Stimulated activated naive B cell treated with anti-CD40 and anti-IgM and Interleukin-4, amounts not matched to agents 10 μg/mL and 1 μg/mL and 100 μg/mL, for 72 hours (primary cell): ENCODE measurements around the gene SHH.
A peak's percentile ranks its signal among the peaks of the same experiment; 100 is the strongest.

Experiments
- ATAC-seq, 2 donors: fragments of 150-1000 bp; cut with Tn5 transposase; replicated peaks; 2 replicates each; pipeline ENCODE4 v1.10.0; 2021; ENCODE audit warnings: moderate library complexity in 1 of 2
- DNase-seq: peaks from one replicate; pipeline ENCODE4 v3.0.0; 2021
- H3K27ac Mint-ChIP-seq: one replicate; pipeline ENCODE4 v1.8.0; 2022; ENCODE audit warnings: mild to moderate bottlenecking, mixed read lengths
- H3K27me3 Mint-ChIP-seq, 2 donors: one replicate each; pipeline ENCODE4 v1.8.0; 2022; ENCODE audit warnings: mixed read lengths in 2 of 2
- H3K36me3 Mint-ChIP-seq, 2 donors: one replicate each; pipeline ENCODE4 v1.8.0; 2022; ENCODE audit warnings: mixed read lengths in 2 of 2, mild to moderate bottlenecking in 1 of 2
- H3K4me1 Mint-ChIP-seq, 2 donors: one replicate each; pipeline ENCODE4 v1.8.0; 2022; ENCODE audit warnings: mixed read lengths in 2 of 2, mild to moderate bottlenecking in 1 of 2
- H3K4me3 Mint-ChIP-seq, 2 donors: one replicate each; pipeline ENCODE4 v1.8.0; 2022; ENCODE audit warnings: mild to moderate bottlenecking in 2 of 2, mixed read lengths in 2 of 2, moderate library complexity in 1 of 2
- H3K9me3 Mint-ChIP-seq, 2 donors: one replicate each; pipeline ENCODE4 v1.8.0; 2022; ENCODE audit warnings: mixed read lengths in 2 of 2, mild to moderate bottlenecking in 1 of 2

SHH gene

DNA sequence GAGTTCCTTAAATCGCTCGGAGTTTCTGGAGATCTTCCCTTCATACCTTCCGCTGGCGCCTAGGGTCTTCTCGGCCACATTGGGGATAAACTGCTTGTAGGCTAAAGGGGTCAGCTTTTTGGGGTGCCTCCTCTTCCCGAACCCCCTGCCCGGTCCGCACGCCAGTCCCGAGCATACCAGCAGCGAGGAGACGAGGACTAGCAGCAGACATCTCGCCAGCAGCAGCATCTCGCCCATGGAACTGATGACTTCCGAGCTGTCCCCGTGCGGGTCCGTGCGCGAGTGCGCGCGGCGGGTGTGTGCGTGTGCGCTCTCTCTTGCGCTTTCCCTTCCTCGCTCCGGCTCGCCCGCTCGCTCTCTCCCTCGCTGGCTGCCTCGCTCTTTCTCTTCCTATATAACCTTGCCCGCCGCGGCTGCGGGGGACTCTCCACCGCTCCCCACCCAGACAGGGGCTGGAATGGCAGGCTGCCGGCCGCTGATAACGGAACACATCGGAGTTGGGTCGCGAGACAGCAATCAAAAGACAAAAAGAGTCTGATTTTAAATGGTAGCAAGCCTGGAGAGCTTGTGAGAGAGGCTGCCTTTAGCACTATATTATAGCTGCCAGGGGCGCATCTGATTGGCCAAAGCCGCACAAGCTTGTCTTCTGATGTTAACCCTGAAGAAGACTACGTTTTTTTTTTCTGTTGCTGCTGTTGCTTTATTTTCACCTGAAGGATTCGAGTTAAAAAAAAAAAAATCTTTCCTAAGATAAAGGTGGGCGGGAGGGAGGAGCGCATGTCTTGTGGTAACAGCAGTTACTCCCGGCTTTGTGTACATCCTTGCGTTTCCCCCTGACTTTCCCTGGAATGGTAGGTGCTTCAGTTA is at the start of gene SHH:
SHH (minus strand) TSS at position 569 of the 867 bp plus-strand sequence; CDS start at position 228, 341 bp downstream.
- Mint-ChIP-seq H3K9me3 (peaks cover 0 to 1% of the 10 kb centered on the region in 2 donors), H3K36me3 (no peaks in the 10 kb centered on the region), H3K27me3 (peaks cover 80 to 87% of the 10 kb centered on the region in 2 donors), H3K4me1 (peaks cover 25 to 47% of the 10 kb centered on the region in 2 donors), H3K4me3 (peak within 1 kb of the TSS; percentile 75 to 77), H3K27ac (peak within 1 kb of the TSS; percentile 87)
- no peak for ATAC-seq
- no peak for DNase-seq

DNA sequence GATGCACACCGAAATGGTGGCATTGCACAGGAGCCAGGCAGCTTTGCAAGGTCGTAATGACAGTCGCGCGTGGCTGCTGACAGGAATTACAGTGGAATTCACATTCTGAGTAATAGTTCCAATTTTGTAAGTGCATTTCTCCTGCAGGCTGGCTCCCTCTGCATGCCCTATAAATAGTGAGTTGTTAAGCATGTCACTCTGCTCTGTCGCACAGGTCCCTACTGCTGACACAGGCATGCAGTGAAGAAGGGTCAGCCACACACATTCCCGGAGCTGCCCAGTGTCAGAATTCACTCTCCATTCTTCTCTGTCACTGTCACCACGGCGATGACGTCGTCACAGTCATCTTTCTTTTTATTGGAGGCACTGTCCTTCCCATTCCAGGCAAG is 49.2 kb upstream of the SHH start:
- Mint-ChIP-seq H3K27ac (no peak overlapping the region), H3K4me3 (no peak overlapping the region), H3K36me3 (no peaks in the 10 kb centered on the region), H3K9me3 (no peaks in the 10 kb centered on the region), H3K27me3 (peaks cover 20 to 25% of the 10 kb centered on the region in 2 donors), H3K4me1 (no peaks in the 10 kb centered on the region)
- DNase-seq (no peak), ATAC-seq (no peak)

DNA sequence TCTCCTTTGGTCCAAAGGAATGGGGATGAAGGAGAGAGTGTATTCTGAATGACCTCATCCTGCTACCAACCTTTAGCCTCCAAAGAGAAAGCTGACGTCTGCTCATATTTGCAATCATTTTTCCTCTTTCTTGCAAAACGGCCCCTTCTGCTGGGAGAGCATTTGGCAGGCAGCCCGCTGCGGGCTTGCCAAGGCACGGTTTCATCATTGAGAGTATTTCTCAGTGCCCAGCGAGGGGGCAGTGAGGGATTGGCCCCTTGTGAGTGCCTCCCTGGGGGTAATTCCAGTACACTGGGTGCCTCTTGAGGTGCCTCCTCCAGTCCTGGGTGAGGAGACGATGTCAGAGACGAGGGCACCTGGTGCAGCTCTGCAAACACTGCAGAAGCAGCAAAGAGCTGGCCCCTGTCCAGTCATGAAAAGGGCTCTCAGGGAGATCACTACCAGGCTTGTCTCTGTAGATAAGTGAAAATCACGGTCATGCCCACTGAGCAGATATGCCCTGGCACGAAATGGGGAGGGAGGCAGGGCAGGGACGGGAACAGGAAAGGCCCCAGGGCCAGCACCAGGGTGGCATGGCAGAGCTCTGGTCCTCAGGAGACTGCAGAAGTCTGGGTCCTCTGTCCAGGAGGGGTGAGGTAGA is 48.7 kb upstream of the SHH start:
- no peak overlapping the region for H3K27ac Mint-ChIP-seq
- no peak for ATAC-seq
- H3K4me1 Mint-ChIP-seq: no peaks in the 10 kb centered on the region
- H3K36me3 Mint-ChIP-seq: no peaks in the 10 kb centered on the region
- H3K9me3 Mint-ChIP-seq: no peaks in the 10 kb centered on the region
- H3K27me3 Mint-ChIP-seq: peaks cover 17 to 21% of the 10 kb centered on the region in 2 donors
- no peak for DNase-seq
- H3K4me3 Mint-ChIP-seq: no peak overlapping the region

DNA sequence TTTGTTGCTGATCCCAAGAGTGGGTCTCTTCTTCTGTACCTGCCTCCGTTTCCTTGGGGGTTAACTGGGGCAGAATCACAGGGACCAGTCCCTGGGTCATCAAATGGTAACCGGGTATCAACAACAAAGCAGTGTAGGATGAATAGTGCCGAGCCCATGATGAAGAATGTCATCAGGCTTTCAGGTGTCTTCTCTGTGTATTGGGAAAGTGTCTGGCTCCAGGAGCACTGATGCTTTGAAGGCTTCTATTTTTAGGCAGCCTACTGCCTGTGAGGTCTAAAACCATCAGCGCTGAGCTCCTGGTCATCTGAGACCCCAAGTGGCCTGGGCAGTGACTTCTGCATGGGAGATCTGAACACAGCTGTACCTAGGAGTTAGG is 48.2 kb upstream of the SHH start:
- H3K27me3 Mint-ChIP-seq: peaks cover 12 to 16% of the 10 kb centered on the region in 2 donors
- no peaks in the 10 kb centered on the region for H3K9me3 Mint-ChIP-seq
- no peaks in the 10 kb centered on the region for H3K36me3 Mint-ChIP-seq
- no peak overlapping the region for H3K4me3 Mint-ChIP-seq
- no peak for DNase-seq
- no peak for ATAC-seq
- H3K27ac Mint-ChIP-seq: no peak overlapping the region
- no peaks in the 10 kb centered on the region for H3K4me1 Mint-ChIP-seq

DNA sequence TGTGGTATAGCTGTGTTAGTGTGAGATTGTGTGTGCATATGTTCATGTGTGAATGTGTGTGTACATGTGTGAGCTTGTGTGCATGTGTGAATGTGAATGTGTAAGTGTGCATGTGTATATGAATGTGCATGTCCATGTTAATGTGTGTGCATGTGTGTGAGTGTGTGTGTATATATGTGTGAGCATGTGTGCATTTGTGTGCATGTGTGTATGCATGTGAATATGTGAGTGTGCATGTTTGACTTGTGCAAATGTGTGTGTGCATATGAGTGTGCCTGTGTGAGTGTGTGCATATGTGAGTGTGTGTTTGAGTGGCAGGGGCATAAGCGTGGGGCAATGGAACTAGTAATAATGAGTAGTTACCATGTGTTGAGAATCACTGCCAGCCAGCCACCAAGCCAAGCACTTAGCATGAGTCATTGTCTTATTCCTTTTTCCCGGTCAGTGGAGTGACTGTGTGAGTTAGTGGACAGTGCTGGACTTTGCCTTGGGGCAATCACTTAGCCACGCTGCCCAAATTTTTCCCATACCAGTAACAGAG is 46.3 kb upstream of the SHH start:
- ATAC-seq (no peak), DNase-seq (no peak)
- peaks cover 4% of the 10 kb centered on the region in 2 donors for H3K27me3 Mint-ChIP-seq
- no peak overlapping the region for H3K27ac Mint-ChIP-seq
- no peaks in the 10 kb centered on the region for H3K4me1 Mint-ChIP-seq
- no peak overlapping the region for H3K4me3 Mint-ChIP-seq
- H3K9me3 Mint-ChIP-seq: peaks cover 3 to 4% of the 10 kb centered on the region in 2 donors
- H3K36me3 Mint-ChIP-seq: no peaks in the 10 kb centered on the region

DNA sequence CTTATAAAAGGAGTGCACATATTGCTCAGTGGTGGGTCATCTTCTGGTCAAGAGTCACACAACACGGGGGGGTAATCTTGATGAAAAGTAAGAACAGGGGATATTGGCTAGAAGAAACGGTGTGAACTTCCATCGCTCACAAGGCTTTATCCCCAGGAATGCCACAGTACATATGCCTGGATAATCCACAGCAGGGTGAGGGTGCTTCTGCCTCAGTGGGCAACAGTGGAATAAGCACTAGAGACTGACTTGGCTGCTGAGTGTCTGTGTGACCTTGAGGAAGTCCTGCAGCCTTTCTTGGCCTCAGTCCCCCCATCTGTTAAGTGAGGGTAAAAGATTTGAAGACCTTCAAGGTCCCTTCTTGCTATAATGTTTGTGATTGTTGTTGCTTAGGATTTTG is 44.9 kb upstream of the SHH start:
- ATAC-seq (no peak), DNase-seq (no peak)
- Mint-ChIP-seq H3K4me1 (no peaks in the 10 kb centered on the region), H3K9me3 (peaks cover 3 to 4% of the 10 kb centered on the region in 2 donors), H3K27ac (no peak overlapping the region), H3K36me3 (no peaks in the 10 kb centered on the region), H3K27me3 (peaks cover 15 to 18% of the 10 kb centered on the region in 2 donors), H3K4me3 (no peak overlapping the region)

DNA sequence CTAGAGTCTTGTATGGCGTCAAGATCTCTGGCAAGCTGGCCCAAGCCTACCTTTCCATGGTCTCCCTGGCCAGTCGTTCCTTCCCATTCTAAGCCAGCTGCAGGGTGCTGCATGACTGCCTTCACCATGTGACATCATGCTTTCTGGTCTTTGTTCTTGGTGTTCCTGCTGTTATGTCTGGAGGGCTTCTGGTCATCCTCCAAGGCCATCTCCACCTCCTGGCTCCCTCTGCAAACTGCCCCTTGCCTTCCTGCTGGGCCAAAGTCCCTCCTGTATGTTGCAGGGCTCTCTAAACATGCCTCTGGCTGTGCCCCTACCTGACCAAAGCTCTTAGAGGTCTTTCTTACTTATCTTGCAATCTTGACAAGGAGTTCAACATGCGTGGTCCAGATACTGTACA is 44.4 kb upstream of the SHH start:
- Mint-ChIP-seq H3K36me3 (no peaks in the 10 kb centered on the region), H3K27ac (no peak overlapping the region), H3K9me3 (peaks cover 3 to 4% of the 10 kb centered on the region in 2 donors), H3K27me3 (peaks cover 16 to 18% of the 10 kb centered on the region in 2 donors), H3K4me1 (no peaks in the 10 kb centered on the region), H3K4me3 (no peak overlapping the region)
- ATAC-seq: no peak
- no peak for DNase-seq

DNA sequence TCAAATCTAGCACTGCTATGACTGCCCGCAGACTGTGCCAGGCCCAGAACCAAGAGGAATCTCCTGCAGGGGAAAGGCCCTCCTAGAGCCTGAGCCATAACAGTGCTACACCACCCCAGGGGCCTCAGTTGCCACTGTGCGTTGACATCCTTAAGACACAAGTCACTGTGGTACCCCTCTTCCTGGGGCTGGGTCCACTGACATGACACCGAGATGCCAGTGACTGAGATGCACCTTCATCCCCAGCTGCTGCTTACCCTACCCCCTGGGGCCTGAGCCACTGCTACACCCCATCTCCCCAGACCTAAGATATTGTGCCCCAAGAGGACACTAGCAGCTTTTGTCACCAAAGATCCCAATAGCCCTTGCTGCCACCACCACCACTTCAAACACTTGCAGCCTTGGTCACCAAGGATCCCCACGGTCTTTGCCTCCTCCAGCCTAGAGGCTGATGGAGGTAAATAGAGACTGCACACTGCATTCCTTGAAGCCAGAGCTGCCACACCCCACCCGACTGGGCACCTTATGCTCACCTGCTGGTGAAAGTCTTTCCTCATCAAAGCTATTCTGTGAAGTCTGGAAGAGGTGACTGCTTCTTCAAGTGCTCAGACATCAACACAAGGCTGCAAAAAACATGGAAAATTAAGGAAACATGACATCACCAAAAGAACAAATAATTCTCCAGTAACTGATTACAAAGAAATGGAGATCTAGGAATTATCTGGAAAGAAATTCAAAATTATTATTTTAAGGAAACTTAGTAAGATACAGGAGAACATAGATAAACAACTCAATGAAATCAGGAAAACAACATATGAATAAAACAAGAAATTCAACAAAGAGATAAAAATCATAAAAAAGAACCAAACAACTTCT is 40.4 kb upstream of the SHH start:
- ATAC-seq (no peak), DNase-seq (no peak)
- no peaks in the 10 kb centered on the region for H3K36me3 Mint-ChIP-seq
- H3K9me3 Mint-ChIP-seq: peaks cover 3 to 4% of the 10 kb centered on the region in 2 donors
- H3K27ac Mint-ChIP-seq: no peak overlapping the region
- no peak overlapping the region for H3K4me3 Mint-ChIP-seq
- H3K27me3 Mint-ChIP-seq: peaks cover 27 to 30% of the 10 kb centered on the region in 2 donors
- no peaks in the 10 kb centered on the region for H3K4me1 Mint-ChIP-seq

DNA sequence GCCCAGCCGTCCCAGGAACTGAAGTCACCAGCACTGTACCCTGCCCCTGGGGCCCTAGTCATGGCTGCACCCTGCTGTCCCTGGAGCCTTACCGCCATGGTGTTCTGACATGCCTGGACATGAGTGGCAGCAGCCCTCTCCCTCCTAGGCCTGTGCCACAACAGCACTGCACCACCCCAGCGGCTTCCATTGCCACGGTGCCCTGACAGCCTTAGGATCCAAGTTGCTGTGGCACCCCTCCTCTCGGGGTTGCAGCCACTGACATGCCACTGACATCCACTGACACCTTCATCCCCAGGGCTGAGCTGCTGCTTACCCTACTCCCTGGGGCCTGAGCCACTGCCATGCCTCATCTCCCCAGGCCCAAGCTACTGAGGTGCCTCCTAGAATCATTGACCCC is 39.6 kb upstream of the SHH start:
- DNase-seq: no peak
- Mint-ChIP-seq H3K27ac (no peak overlapping the region), H3K36me3 (no peaks in the 10 kb centered on the region), H3K9me3 (peaks cover 3 to 4% of the 10 kb centered on the region in 2 donors), H3K27me3 (peaks cover 27 to 30% of the 10 kb centered on the region in 2 donors), H3K4me3 (no peak overlapping the region), H3K4me1 (no peaks in the 10 kb centered on the region)
- ATAC-seq: no peak

DNA sequence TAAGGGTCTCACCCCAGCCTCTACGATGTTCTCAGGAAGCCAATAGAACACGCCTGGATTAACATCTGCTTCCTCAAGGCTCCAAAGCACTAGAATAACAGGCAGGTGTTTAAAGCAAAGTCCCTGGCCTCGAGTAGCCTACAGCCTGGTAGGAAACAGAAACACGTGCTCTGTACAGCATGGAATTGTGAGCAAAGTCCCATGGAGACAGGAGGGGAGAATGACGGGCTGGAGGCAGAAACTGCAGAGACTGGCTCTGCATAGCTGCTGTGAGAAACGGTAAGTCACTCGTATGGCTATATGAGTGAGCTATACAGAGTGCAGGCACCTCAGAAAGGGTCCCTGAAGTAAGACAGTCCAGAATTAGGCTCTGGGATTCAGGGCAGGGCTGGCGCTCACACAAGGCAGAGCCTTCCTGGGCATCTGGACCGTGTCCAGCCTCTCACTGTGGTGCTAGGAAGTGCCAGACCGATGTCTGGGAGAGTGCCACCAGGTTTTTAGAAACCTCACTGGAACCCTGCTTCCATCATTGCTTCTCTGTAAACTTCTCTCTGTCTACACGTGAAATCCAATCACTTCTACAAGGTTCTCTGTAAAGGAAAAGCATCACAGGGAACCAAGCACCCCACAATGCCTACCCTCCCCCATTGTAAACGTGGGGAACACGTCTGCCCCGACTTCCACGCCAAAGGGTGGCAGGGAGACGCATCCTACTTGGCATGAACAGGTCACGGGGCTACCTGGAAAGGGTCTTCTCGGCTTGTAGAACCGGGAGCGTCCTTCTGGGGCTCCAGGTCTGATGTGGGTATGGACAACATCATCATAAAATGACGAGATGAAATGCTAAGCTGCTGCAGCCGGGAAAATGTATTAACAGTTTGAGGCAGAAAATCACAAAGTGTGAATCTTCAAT is 38.8 kb upstream of the SHH start:
- Mint-ChIP-seq H3K36me3 (no peaks in the 10 kb centered on the region), H3K4me3 (no peak overlapping the region), H3K27me3 (peaks cover 27 to 30% of the 10 kb centered on the region in 2 donors), H3K4me1 (no peaks in the 10 kb centered on the region), H3K9me3 (peaks cover 3 to 4% of the 10 kb centered on the region in 2 donors), H3K27ac (no peak overlapping the region)
- DNase-seq: no peak
- ATAC-seq: no peak

DNA sequence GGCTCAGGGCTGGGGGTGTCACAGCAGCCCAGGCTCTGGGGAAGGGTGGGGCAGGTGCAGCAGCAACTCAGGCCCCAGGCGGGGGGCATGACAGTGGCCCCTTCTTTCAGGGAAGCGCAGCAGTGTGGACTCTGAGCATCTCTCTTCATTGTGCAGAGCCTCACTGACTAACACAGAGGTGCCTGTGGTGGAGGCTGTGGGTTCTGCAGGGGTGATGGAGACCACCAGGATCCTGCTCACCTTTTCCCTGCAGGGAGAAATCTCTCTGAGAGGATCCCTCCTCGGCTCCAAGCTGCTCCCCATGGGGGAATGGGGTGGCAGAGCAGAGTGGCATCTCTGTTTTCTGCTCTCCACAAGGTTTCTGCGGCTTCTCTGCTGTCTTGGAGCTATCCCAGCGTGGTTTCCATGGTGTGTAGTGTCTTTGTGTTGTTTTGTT is 37.8 kb upstream of the SHH start:
- no peak for ATAC-seq
- DNase-seq: no peak
- Mint-ChIP-seq H3K9me3 (peaks cover 3 to 4% of the 10 kb centered on the region in 2 donors), H3K4me1 (no peaks in the 10 kb centered on the region), H3K27me3 (peaks cover 27 to 30% of the 10 kb centered on the region in 2 donors), H3K27ac (no peak overlapping the region), H3K36me3 (no peaks in the 10 kb centered on the region), H3K4me3 (no peak overlapping the region)

DNA sequence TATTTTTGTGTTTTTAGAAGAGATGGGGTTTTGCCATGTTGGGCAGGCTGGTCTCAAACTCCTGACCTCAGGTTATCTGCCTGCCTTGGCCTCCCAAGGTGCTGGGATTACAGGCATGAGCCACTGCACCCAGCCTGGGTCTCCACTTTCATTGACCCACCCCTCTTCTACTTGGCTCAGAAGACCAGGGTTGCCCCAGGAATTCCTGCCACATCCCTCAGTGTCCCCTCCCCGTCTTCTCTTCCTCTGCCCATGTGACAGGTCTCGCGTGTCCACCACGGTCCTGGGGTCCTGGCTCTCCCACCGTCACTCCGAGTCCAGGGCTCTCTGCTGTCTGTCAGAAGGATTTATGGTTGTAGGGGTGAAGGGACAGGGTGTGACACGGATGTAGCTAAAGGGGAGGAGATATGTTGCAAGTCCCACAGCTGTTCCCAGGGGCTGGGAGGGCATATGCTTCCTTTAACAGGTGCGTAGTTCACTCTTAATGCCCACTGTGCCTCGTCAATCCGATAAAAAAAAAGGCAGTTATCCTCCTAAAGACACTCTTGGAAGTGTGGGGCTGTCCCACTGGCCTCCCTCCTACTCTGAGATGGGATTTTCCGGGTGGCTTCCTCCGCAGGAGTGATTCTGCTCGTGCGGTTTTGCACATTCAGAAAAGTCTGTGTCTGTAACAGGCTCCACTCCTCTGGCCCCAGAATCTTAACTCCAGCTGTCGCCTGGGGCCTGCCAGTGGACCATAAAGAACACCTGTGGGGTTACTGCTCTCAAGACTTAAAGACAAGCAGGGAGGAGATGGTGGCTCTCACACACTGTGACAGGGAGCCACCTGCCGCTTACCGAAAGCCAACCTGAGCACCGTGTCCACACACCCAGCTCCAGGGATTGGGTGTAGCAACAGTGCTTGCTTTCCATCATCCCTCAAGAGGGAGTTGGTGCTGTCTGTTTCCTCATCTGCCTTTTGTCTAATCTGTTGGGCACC is 36.7 kb upstream of the SHH start:
- Mint-ChIP-seq H3K9me3 (no peaks in the 10 kb centered on the region), H3K4me1 (no peaks in the 10 kb centered on the region), H3K27ac (no peak overlapping the region), H3K36me3 (no peaks in the 10 kb centered on the region), H3K4me3 (no peak overlapping the region), H3K27me3 (peaks cover 27 to 30% of the 10 kb centered on the region in 2 donors)
- DNase-seq (no peak), ATAC-seq (no peak)
